Lung (tissue), 12 donors: Measurements from ENCODE around the gene ZSCAN25. TPM values are rescaled to one million over a fixed set of nuclear protein-coding genes. Genes with fewer than 3 reads are reported as not detected.

Source experiments
- ATAC-seq: fragments of 200-7000 bp; cut with Tn5 transposase; one replicate; pipeline ENCODE4 v1.9.1; 2020; ENCODE audit warnings: moderate number of reproducible peaks; ENCODE audit not compliant: insufficient read depth, low FRiP score
- DNase-seq, 3 donors: peaks; one replicate each; pipeline ENCODE4 v3.0.0-alpha.2; 2013 to 2017
- H3K27ac ChIP-seq, 2 donors: one replicate each; pipeline ENCODE4 v1.5.1; 2013; ENCODE audit warnings: mild to moderate bottlenecking in 2 of 2, moderate library complexity in 2 of 2, control low read depth in 1 of 2, inconsistent platforms in 1 of 2, low read depth in 1 of 2, low read length in 1 of 2
- H3K27me3 ChIP-seq, 3 donors: one replicate each; pipeline ENCODE4 v1.5.1; 2013; ENCODE audit warnings: low read length in 2 of 3; ENCODE audit not compliant: control insufficient read depth in 3 of 3, insufficient read depth in 3 of 3
- H3K36me3 ChIP-seq, 4 donors: one replicate each; pipeline ENCODE4 v1.5.1; 2013; ENCODE audit warnings: low read length in 4 of 4, mild to moderate bottlenecking in 1 of 4, moderate library complexity in 1 of 4; ENCODE audit not compliant: control insufficient read depth in 4 of 4, insufficient read depth in 4 of 4
- H3K4me1 ChIP-seq, 5 donors: one replicate each; pipeline ENCODE4 v1.5.1; 2013; ENCODE audit warnings: low read length in 5 of 5, mild to moderate bottlenecking in 2 of 5, moderate library complexity in 1 of 5; ENCODE audit not compliant: control insufficient read depth in 5 of 5, insufficient read depth in 5 of 5
- H3K4me3 ChIP-seq: one replicate; pipeline ENCODE4 v1.5.1; 2013; ENCODE audit warnings: mild to moderate bottlenecking, control low read depth, moderate library complexity
- H3K9ac ChIP-seq, 2 donors: one replicate each; pipeline ENCODE4 v1.5.1; 2013; ENCODE audit warnings: low read length in 2 of 2, control low read depth in 1 of 2; ENCODE audit not compliant: insufficient read depth in 1 of 2
- H3K9me3 ChIP-seq, 4 donors: one replicate each; pipeline ENCODE4 v1.5.1; 2013; ENCODE audit warnings: low read length in 3 of 4, mild to moderate bottlenecking in 1 of 4, moderate library complexity in 1 of 4; ENCODE audit not compliant: control insufficient read depth in 4 of 4, insufficient read depth in 3 of 4
- WGBS, 2 donors: extraction: QIAGEN DNeasy Blood & Tissue Kit; methylation state at CpG; one replicate each; pipeline ENCODE4 v1.1.7; 2013; 5-methylcytosine and 5-hydroxymethylcytosine counted together
- polyA plus RNA-seq, 2 donors: library from polyadenylated mRNA; stranded (reverse); fragments of 200-250 nt; gene quantifications; one replicate each; pipeline ENCODE4 v1.2.1, GENCODE V29; 2013
- total RNA-seq, 2 donors: library from RNA; depleted of rRNA in 1 of 2; stranded (reverse); fragments of >200 nt in 1 of 2; gene quantifications; one replicate each; pipeline ENCODE4 v1.2.1, GENCODE V29; 2014 to 2021
- TF ChIP-seq, protein P1 (sequence below): IDR thresholded peaks from 2 replicates; pipeline ENCODE4 v1.5.1; 2012; ENCODE audit warnings: mild to moderate bottlenecking; ENCODE audit errors: control extremely low read depth, extremely low read depth
- donor health status: control.
- donor health status: control.
- donor health status: Bipolar disorder and iron deficiency.
- donor health status: healthy.
- donor health status: DM: yes; HTN: yes; CAD: no.

ZSCAN25 gene
- total and polyA plus RNA-seq, 4 donors: 5.7 to 24.0 (median 14.1) TPM

DNA sequence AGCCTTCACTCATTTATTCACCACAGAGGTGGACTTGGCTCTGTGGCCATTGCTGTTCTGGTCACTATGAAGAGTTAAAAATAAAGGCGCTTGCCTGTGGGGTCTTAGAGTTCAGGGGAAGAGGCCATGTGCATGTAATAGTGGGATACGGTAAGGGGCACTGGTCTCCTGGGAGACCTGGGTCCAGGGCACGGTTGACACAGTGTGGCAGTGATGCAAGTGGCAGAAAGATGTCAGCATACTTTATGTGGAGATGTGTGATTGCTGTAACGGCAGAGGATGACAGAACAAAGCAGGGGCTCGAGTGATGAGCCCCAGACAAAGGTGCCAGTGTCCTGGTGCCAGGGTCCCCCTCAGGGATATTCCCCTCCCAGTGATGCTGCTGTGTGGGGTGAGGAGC lies 8.6 kb downstream of the ZSCAN25 start:
- Histone ChIP-seq H3K27me3 (no peaks in the 10 kb centered on the region), H3K4me1 (peaks cover 0 to 3% (median 0%) of the 10 kb centered on the region in 5 donors), H3K27ac (no peak overlapping the region), H3K4me3 (no peak overlapping the region), H3K36me3 (peaks cover 49 to 76% (median 55%) of the 10 kb centered on the region in 4 donors), H3K9ac (no peak overlapping the region), H3K9me3 (no peaks in the 10 kb centered on the region)
- DNase-seq: no peak
- 70 to 88% methylated on average over 5 of the region's 5 CpGs for WGBS, 2 donors
- TF ChIP-seq, protein P1, sequence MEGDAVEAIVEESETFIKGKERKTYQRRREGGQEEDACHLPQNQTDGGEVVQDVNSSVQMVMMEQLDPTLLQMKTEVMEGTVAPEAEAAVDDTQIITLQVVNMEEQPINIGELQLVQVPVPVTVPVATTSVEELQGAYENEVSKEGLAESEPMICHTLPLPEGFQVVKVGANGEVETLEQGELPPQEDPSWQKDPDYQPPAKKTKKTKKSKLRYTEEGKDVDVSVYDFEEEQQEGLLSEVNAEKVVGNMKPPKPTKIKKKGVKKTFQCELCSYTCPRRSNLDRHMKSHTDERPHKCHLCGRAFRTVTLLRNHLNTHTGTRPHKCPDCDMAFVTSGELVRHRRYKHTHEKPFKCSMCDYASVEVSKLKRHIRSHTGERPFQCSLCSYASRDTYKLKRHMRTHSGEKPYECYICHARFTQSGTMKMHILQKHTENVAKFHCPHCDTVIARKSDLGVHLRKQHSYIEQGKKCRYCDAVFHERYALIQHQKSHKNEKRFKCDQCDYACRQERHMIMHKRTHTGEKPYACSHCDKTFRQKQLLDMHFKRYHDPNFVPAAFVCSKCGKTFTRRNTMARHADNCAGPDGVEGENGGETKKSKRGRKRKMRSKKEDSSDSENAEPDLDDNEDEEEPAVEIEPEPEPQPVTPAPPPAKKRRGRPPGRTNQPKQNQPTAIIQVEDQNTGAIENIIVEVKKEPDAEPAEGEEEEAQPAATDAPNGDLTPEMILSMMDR: no peak
- no peak for ATAC-seq

DNA sequence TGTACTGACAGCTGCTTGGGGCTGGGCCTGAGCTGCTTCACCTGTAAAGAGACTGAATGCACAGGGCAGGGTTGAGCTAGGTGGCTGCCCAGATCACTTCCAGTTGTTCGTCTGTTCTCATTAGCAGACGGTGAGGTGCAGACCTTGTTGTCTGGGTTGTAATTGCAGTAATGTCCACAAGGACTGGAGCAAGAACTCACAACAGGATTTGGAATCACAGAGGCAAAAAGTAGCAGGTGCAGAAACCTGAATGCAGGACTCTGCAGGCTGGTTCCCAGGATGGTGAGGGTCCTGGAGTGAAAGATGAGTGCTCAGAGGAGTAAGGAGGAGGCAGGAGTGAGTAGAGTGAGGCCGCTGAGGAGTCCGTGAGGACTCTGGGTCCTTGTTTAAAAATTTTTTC lies 9.2 kb downstream of the ZSCAN25 start:
- H3K4me3 ChIP-seq: no peak overlapping the region
- no peaks in the 10 kb centered on the region for H3K9me3 ChIP-seq
- no peak overlapping the region for H3K27ac ChIP-seq
- no peaks in the 10 kb centered on the region for H3K27me3 ChIP-seq
- ATAC-seq (no peak), DNase-seq (no peak)
- peaks cover 0 to 3% (median 0%) of the 10 kb centered on the region in 5 donors for H3K4me1 ChIP-seq
- TF ChIP-seq, protein P1: no peak
- 93 to 94% methylated on average over 4 of the region's 4 CpGs for WGBS, 2 donors
- no peak overlapping the region for H3K9ac ChIP-seq
- peaks cover 48 to 74% (median 56%) of the 10 kb centered on the region in 4 donors for H3K36me3 ChIP-seq

DNA sequence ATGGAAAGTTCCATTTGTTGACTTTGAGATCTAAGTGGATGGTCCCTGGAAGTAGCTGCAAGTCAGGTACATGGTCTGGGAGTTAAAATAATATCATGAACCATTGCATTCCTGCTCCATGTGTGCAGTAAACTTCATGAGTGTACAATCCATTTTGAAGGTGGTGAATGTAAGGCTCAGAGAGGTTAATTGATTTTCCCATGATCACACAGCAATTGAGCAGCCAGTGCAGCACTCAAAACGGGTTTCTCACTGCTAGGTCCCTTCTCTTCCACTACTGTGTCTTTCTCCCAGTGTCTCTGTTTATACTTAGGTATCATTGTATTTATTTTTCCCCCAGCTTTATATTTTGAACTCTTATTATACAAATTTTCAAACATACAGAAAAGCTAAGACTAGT lies 9.9 kb downstream of the ZSCAN25 start:
- peaks cover 42 to 70% (median 54%) of the 10 kb centered on the region in 4 donors for H3K36me3 ChIP-seq

More for the DNA sequence above, 9.9 kb downstream of the ZSCAN25 start:
- TF ChIP-seq, protein P1: no peak
- Histone ChIP-seq H3K4me1 (peaks cover 0 to 3% (median 0%) of the 10 kb centered on the region in 5 donors), H3K9me3 (no peaks in the 10 kb centered on the region), H3K27me3 (no peaks in the 10 kb centered on the region), H3K9ac (no peak overlapping the region), H3K27ac (no peak overlapping the region), H3K4me3 (no peak overlapping the region)
- no peak for ATAC-seq
- no peak for DNase-seq
- WGBS, 2 donors: 89 to 90% methylated on average over 1 of the region's 1 CpG
